HCT116 (cell line): ENCODE data around the gene ITK. TPM values are rescaled to one million over a fixed set of nuclear protein-coding genes. Genes with fewer than 3 reads are reported as not detected.

Experiments used
- ATAC-seq: fragments of 200-7000 bp; cut with Tn5 transposase; 2 replicates; pipeline ENCODE4 v1.9.1; 2020; ENCODE audit warnings: mild to moderate bottlenecking, moderate library complexity
- BruUV-seq: library from RNA; stranded (reverse); fragments of 400-500 nt; replicated peaks from 2 replicates; lab custom pipeline; 2021; lab: Mats Ljungman, UMichigan
- CTCF ChIA-PET: fragments of 300-600 bp; sonication (Branson Sonifier 250); formaldehyde crosslinking; loops from one replicate; lab custom pipeline; 2021; ENCODE audit warnings: antibody characterized with exemption; lab: Charles Lee
- POLR2A ChIA-PET: fragments of 300-600, 350-600 bp; sonication (Branson Sonifier 250); formaldehyde crosslinking; loops from one replicate; lab custom pipeline; 2021; ENCODE audit warnings: antibody characterized with exemption; lab: Charles Lee
- RAD21 ChIA-PET, 2 experiments: fragments of 300-600 bp; sonication (Branson Sonifier 250); formaldehyde crosslinking; loops; one replicate each; lab custom pipeline; 2023; ENCODE audit warnings: low total read pairs in 2 of 2; ENCODE audit not compliant: uncharacterized antibody in 2 of 2, unreplicated experiment in 2 of 2, low non-redundant PET in 1 of 2; lab: Charles Lee
- DNase-seq: peaks from one replicate; pipeline ENCODE4 v3.0.0-alpha.2; 2010; ENCODE audit warnings: low read depth, low spot score
- H2AFZ ChIP-seq: fragments of 200-600 bp; shearing (Covaris generic), sonication (generic); 2 replicates; pipeline ENCODE4 v1.6.1; 2017; ENCODE audit warnings: low read depth, mixed run types, mixed read lengths, antibody characterized with exemption, low read length; ENCODE audit not compliant: poor library complexity, severe bottlenecking
- H3K27ac ChIP-seq: 2 replicates; pipeline ENCODE4 v1.5.1; 2012; ENCODE audit warnings: low read depth, low read length
- H3K27me3 ChIP-seq: fragments of 200-600 bp; sonication (generic); 2 replicates; pipeline ENCODE4 v1.6.1; 2016; ENCODE audit warnings: mixed run types, low read length, mixed read lengths; ENCODE audit not compliant: insufficient read depth
- H3K36me3 ChIP-seq, 2 experiments: fragments of 200-500 bp in 1 of 2; fragments of 200-600 bp in 1 of 2; sonication (Bioruptor generic) in 1 of 2; sonication (generic) in 1 of 2; 2 replicates each; pipeline versions ENCODE4 v1.5.1 to v1.6.1; 2014 to 2016; ENCODE audit warnings: low read length in 2 of 2, inconsistent platforms in 1 of 2, mixed read lengths in 1 of 2, mixed run types in 1 of 2; ENCODE audit not compliant: insufficient read depth in 2 of 2, control insufficient read depth in 1 of 2
- H3K4me1 ChIP-seq, 2 experiments: fragments of 200-600 bp in 1 of 2; sonication (generic) in 1 of 2; 2 replicates each; pipeline versions ENCODE4 v1.5.1 to v1.6.1; 2012 to 2017; ENCODE audit warnings: low read length in 2 of 2, inconsistent platforms in 1 of 2, mild to moderate bottlenecking in 1 of 2, mixed read lengths in 1 of 2, mixed run types in 1 of 2, moderate library complexity in 1 of 2; ENCODE audit not compliant: insufficient read depth in 2 of 2, control insufficient read depth in 1 of 2
- H3K4me2 ChIP-seq: fragments of 200-600 bp; sonication (generic); 2 replicates; pipeline ENCODE4 v1.6.1; 2017; ENCODE audit warnings: mixed run types, low read length, mixed read lengths
- H3K4me3 ChIP-seq, 2 experiments: fragments of 200-600 bp in 1 of 2; sonication (generic) in 1 of 2; replicated peaks in 1 of 2; 2 replicates each; pipeline ENCODE4 v1.5.1; 2011 to 2016; ENCODE audit warnings: low read length in 2 of 2, control low read depth in 1 of 2, low read depth in 1 of 2, mild to moderate bottlenecking in 1 of 2, mixed read lengths in 1 of 2, mixed run types in 1 of 2
- H3K79me2 ChIP-seq: fragments of 200-600 bp; sonication (generic); 2 replicates; pipeline ENCODE4 v1.6.1; 2017; ENCODE audit warnings: mild to moderate bottlenecking, mixed run types, low read length, moderate library complexity, mixed read lengths; ENCODE audit not compliant: insufficient read depth
- H3K9ac ChIP-seq: fragments of 200-600 bp; sonication (generic); 2 replicates; pipeline ENCODE4 v1.6.1; 2016; ENCODE audit warnings: low read length, mixed read lengths
- H3K9me2 ChIP-seq: fragments of 200-600 bp; sonication (generic), shearing (Covaris generic); 2 replicates; pipeline ENCODE4 v1.6.1; 2017; ENCODE audit warnings: mixed run types, mild to moderate bottlenecking, moderate library complexity; ENCODE audit not compliant: insufficient read depth
- H3K9me3 ChIP-seq, 2 experiments: fragments of 200-500 bp in 1 of 2; fragments of 200-600 bp in 1 of 2; sonication (Bioruptor generic) in 1 of 2; sonication (generic) in 1 of 2; 2 replicates each; pipeline ENCODE4 v1.6.1; 2014 to 2017; ENCODE audit warnings: low read length in 2 of 2, mixed read lengths in 2 of 2, inconsistent platforms in 1 of 2, low read depth in 1 of 2, mild to moderate bottlenecking in 1 of 2, mixed run types in 1 of 2, moderate library complexity in 1 of 2; ENCODE audit not compliant: control insufficient read depth in 1 of 2, insufficient read depth in 1 of 2
- H4K20me1 ChIP-seq: fragments of 200-600 bp; sonication (generic), shearing (Covaris generic); 2 replicates; pipeline ENCODE4 v1.6.1; 2017; ENCODE audit warnings: mixed run types, mild to moderate bottlenecking, moderate library complexity; ENCODE audit not compliant: insufficient read depth
- ELF1 ChIP-seq: IDR thresholded peaks from 2 replicates; pipeline ENCODE4 v1.6.1; 2012; ENCODE audit warnings: low read depth, borderline replicate concordance
- EZH2 ChIP-seq: fragments of 200-600 bp; sonication (generic); IDR thresholded peaks from 2 replicates; pipeline ENCODE4 v1.6.1; 2017; ENCODE audit warnings: antibody characterized with exemption, mixed run types
- EZH2phosphoT487 ChIP-seq: fragments of 200-600 bp; IDR thresholded peaks from 2 replicates; pipeline ENCODE4 v1.6.1; 2018; ENCODE audit warnings: antibody characterized with exemption, borderline replicate concordance
- JUND ChIP-seq: IDR thresholded peaks from 2 replicates; pipeline ENCODE4 v1.6.1; 2012
- RAD21 ChIP-seq: IDR thresholded peaks from 2 replicates; pipeline ENCODE4 v1.6.1; 2012; ENCODE audit warnings: low read depth, mild to moderate bottlenecking
- SP1 ChIP-seq: IDR thresholded peaks from 2 replicates; pipeline ENCODE4 v1.6.1; 2012; ENCODE audit warnings: low read depth
- intact Hi-C: fragments of 100-400 bp; cut with micrococcal nuclease; formaldehyde crosslinking; loops from 2 replicates; pipeline ENCODE4 v1.10.0; 2022
- total RNA-seq: library from RNA; stranded (reverse); gene quantifications from one replicate; pipeline ENCODE4 v1.2.1, GENCODE V29; 2021; ENCODE audit not compliant: unreplicated experiment
- TF ChIP-seq, protein P1 (sequence below), 3 experiments: fragments of 200-600 bp in 1 of 3; sonication (generic) in 1 of 3; IDR thresholded peaks in 2 of 3; conservative IDR thresholded peaks in 1 of 3; 2 replicates each; pipeline ENCODE4 v1.5.1; 2012 to 2017; ENCODE audit warnings: low read depth in 2 of 3, low read length in 2 of 3, antibody characterized with exemption in 1 of 3, borderline replicate concordance in 1 of 3, control low read depth in 1 of 3, mild to moderate bottlenecking in 1 of 3, mixed read lengths in 1 of 3, mixed run types in 1 of 3, moderate library complexity in 1 of 3; ENCODE audit not compliant: insufficient read depth in 1 of 3
- TF ChIP-seq, protein P2 (sequence below): IDR thresholded peaks from 2 replicates; pipeline ENCODE4 v1.6.1; 2011; ENCODE audit warnings: mild to moderate bottlenecking, low read length, moderate library complexity; ENCODE audit not compliant: insufficient replicate concordance; ENCODE audit errors: extremely low read depth

Gene ITK
- total RNA-seq, 1 experiment from 2014 or later = 0.37 TPM

- ATAC-seq = no peak
- Histone ChIP-seq H2AFZ (no peak overlapping the region), H3K4me3 (no peak overlapping the region), H3K27me3 (no peaks in the 10 kb centered on the region), H3K4me2 (no peak overlapping the region), H3K27ac (no peak overlapping the region), H3K36me3 (no peaks in the 10 kb centered on the region), H4K20me1 (no peaks in the 10 kb centered on the region), H3K9me3 (no peaks in the 10 kb centered on the region), H3K4me1 (no peaks in the 10 kb centered on the region; a peak in 1 of 4 replicates), H3K9me2 (no peaks in the 10 kb centered on the region), H3K79me2 (no peaks in the 10 kb centered on the region), H3K9ac (no peak overlapping the region)
- ChIA-PET POLR2A (no interaction called here), CTCF (interaction anchor here (1.6 kb wide), 1 partner anchor 19 kb away, joined by 4 read pairs; no protein-coding TSS in a partner anchor), RAD21 (no interaction called here)
- TF ChIP-seq RAD21 (no peak), JUND (no peak), EZH2 (no peak), ELF1 (no peak), EZH2phosphoT487 (no peak), SP1 (no peak)
- TF ChIP-seq, protein P1, sequence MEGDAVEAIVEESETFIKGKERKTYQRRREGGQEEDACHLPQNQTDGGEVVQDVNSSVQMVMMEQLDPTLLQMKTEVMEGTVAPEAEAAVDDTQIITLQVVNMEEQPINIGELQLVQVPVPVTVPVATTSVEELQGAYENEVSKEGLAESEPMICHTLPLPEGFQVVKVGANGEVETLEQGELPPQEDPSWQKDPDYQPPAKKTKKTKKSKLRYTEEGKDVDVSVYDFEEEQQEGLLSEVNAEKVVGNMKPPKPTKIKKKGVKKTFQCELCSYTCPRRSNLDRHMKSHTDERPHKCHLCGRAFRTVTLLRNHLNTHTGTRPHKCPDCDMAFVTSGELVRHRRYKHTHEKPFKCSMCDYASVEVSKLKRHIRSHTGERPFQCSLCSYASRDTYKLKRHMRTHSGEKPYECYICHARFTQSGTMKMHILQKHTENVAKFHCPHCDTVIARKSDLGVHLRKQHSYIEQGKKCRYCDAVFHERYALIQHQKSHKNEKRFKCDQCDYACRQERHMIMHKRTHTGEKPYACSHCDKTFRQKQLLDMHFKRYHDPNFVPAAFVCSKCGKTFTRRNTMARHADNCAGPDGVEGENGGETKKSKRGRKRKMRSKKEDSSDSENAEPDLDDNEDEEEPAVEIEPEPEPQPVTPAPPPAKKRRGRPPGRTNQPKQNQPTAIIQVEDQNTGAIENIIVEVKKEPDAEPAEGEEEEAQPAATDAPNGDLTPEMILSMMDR (IDR thresholded peaks at IDR 0.05 in 2 of 3, conservative IDR thresholded peaks at IDR 0.05 in 1 of 3; ENCODE audit: borderline replicate concordance in 1 of 3, insufficient read depth in 1 of 3, low read depth in 2 of 3, low read length in 2 of 3) = no peak
- TF ChIP-seq, protein P2, sequence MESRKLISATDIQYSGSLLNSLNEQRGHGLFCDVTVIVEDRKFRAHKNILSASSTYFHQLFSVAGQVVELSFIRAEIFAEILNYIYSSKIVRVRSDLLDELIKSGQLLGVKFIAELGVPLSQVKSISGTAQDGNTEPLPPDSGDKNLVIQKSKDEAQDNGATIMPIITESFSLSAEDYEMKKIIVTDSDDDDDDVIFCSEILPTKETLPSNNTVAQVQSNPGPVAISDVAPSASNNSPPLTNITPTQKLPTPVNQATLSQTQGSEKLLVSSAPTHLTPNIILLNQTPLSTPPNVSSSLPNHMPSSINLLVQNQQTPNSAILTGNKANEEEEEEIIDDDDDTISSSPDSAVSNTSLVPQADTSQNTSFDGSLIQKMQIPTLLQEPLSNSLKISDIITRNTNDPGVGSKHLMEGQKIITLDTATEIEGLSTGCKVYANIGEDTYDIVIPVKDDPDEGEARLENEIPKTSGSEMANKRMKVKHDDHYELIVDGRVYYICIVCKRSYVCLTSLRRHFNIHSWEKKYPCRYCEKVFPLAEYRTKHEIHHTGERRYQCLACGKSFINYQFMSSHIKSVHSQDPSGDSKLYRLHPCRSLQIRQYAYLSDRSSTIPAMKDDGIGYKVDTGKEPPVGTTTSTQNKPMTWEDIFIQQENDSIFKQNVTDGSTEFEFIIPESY = no peak
- intact Hi-C loops = no loop called here
- DNase-seq = no peak
- no TSS peak for BruUV-seq
Measured at GRCh38 chr5:157273131-157273556, 92.5 kb downstream of the ITK start.
